HG03064 (cell line): ENCODE measurements around the gene CLCN1.
"Not testable (repeated sequence)": the region's sequence is repeated elsewhere in the genome, so short reads cannot be mapped to it uniquely, and the experiment has no call there.

Experiments used
- ATAC-seq: cut with Tn5 transposase; IDR thresholded peaks from one replicate; pipeline ENCODE4 v1.9.1; 2021; ENCODE audit warnings: low read depth; ENCODE audit not compliant: unreplicated experiment

The CLCN1 gene

GRCh38 chr7:143315776-143316175 is at the start of gene CLCN1:
CLCN1 (plus strand) TSS chr7:143316111; CDS start chr7:143316213, 102 bp downstream.
- no peak for ATAC-seq

- no peak for ATAC-seq
Observed at GRCh38 chr7:143269251-143269650, 46.7 kb upstream of the CLCN1 start.

DNA sequence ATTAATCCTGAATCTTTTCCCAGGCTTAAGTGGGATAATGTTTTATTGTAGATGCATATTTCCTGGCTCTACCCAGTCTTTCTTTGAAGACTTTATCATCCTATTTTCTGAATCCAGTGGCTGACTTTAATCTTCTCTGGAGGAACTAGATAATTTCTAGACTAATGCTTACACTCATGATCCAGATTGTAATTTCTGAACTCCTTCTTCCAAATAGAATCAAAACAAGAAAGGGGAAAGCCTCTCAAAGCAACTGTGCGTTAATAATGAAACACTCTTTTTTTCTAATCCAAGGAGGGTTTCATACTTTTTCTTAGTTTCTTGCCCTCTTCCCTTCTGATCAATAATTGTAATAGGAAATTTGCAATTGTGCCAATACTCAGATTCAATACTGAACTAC is 44.7 kb upstream of the CLCN1 start:
- ATAC-seq, result no peak

GRCh38 chr7:143272871-143273270 is 43.0 kb upstream of the CLCN1 start:
- ATAC-seq, result no peak

- no peak for ATAC-seq
Observed at GRCh38 chr7:143279186-143280098, 36.5 kb upstream of the CLCN1 start.

GRCh38 chr7:143280160-143280559 is 35.8 kb upstream of the CLCN1 start:
- no peak for ATAC-seq

- no peak for ATAC-seq
Observed at GRCh38 chr7:143280566-143280965, 35.3 kb upstream of the CLCN1 start.

DNA sequence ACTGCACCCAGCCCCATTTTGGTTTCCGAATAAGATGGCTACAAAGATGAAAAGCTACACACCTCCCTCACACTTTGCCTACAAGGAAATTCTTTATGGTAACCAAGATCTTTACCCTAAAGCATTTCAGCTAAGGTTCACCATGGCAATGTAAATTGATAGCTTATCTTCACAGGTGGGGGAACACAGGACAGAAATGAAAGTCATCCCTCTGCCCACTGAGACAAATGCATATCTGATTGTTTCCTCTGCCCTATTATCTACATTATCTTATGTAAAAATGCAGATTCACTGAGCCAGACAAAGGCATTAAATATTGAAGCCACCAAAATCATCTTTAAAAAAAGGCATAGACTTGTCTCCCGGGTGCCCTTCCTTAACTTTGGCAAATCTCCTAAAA is 34.4 kb upstream of the CLCN1 start:
- ATAC-seq, result no peak

- no peak for ATAC-seq
Observed at GRCh38 chr7:143282124-143282523, 33.8 kb upstream of the CLCN1 start.

GRCh38 chr7:143283381-143283780 is 32.5 kb upstream of the CLCN1 start:
- ATAC-seq, result no peak

- no peak for ATAC-seq
Observed at GRCh38 chr7:143284591-143285469, 31.1 kb upstream of the CLCN1 start, which contains the start of gene TMEM139. TMEM139 (plus strand) TSS chr7:143284958; CDS start chr7:143285958, 1,000 bp downstream.

DNA sequence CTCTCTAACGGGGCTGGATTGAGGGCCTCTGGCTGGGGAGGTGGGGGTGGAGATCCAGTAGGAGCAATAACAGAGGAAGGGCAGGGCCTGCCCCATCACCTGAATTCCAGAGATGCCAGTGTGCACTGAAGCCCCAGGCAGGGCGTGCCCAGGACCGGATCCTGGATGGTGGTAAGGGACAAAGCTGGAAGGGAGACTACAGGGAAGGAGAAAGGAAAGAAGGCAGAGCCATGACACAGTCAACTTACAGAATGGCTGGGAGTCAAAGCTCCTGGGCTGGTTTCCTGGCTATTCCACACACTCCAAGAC is 30.5 kb upstream of the CLCN1 start:
- ATAC-seq, result no peak

GRCh38 chr7:143285806-143286521 is 29.9 kb upstream of the CLCN1 start:
- no peak for ATAC-seq

DNA sequence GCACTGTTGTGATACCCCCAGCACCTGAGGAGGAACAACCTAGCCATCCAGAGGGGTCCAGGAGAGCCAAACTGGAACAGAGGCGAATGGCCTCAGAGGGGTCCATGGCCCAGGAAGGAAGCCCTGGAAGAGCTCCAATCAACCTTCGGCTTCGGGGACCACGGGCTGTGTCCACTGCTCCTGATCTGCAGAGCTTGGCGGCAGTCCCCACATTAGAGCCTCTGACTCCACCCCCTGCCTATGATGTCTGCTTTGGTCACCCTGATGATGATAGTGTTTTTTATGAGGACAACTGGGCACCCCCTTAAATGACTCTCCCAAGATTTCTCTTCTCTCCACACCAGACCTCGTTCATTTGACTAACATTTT is 29.4 kb upstream of the CLCN1 start:
- no peak for ATAC-seq

DNA sequence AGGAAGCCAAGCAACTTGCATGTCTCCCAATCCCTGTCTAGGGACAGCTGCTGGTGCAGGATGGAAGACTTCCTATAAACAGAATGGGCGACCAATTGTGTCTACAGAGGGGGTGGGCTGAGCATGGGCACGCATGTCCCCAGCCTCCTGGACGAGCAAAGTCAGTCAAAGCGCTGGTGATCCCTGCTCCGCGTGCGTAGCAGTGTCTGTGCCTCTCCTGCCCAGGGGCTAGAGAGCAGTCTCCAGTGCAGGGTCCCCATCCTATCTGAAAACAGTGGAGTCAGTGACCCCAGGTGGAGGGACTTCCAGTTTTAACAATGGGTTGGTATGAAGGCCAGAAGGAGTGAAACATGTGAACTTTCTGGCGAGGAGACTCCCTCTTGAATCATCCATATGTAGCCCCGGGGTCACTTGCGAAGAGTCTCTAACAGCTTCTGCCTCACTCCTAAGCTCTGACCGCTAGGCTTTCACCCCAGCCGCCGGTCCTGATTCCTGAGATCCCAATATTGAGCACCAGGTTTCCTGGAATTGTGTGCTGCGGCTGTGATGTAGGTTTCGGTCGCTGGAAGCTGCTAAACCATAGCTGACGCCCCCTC is 28.5 kb upstream of the CLCN1 start:
- no peak for ATAC-seq

DNA sequence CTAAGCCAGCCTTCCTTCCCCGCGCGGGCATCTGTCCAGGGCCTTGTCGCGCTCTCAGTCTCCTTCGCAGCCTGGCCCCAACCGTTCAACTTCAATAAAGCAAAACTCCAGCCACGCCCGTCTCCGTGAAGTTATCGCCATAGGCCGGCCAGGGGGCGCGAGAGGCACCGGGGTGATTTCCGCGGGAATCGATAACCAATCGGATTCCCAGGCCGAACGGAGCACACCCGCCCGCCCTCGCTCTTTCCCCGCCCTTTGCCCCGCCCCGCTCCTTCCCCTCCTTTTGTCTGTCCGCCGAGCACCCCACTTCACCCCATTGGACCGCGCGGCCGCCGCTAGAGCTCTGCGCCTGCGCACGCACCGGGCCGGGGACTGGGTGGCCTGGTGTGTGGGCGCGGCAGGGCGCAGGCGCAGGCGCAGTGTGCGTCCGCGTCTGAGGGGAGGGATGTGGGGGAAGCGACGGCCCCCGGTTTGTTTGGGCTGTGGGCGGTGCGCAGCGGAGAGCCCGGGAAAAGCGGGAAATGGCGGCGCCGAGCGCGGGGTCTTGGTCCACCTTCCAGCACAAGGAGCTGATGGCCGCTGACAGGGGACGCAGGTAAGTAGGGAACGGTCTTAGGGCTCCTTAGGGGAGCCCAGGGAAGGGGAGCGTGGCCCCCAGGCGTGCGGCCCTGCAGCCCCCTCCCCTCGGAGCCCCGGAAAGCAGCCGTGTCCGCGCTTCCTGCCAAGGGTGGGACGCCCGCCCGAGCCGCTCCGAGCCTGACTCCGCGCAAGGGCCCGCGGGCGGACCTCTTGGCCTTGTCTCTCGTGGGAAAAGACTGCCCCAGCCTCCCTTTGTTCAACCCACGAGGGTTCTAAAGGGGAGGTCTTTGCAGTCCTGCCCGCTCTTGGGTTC is 27.7 kb upstream of the CLCN1 start, which contains the start of gene CASP2:
Gene CASP2, plus strand, starts transcription at position 417 of the 892 bp plus-strand sequence. Its CDS starts 105 bp downstream, at position 522.
- ATAC-seq, result peak; percentile 95

GRCh38 chr7:143288836-143289235 is 27.1 kb upstream of the CLCN1 start:
- no peak for ATAC-seq

DNA sequence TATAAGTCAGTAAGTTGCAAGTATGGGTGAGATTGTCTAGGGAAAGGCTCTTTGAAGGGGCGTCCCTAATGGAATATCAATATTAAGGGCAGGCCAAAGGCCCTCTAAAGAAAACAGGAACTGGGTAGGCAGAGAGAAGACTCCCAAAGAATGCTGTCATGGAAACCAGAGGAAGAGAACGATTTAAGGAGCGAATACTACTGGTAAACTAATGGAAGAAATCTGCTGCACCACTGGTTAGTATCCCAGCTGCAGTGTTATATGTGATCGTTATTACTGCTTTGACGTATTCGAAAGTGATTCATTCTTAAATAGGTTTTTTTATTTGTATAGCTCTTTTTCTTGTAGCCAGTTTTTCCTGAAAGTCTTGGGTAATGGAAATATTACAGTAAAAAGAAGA is 26.5 kb upstream of the CLCN1 start:
- no peak for ATAC-seq

GRCh38 chr7:143289888-143290287 is 26.0 kb upstream of the CLCN1 start:
- ATAC-seq, result not testable (repeated sequence)
